ENCODE measurements around the gene VILL.
"Not testable (repeated sequence)": the region's sequence is repeated elsewhere in the genome, so short reads cannot be mapped to it uniquely, and the experiment has no call there.

Gene VILL

DNA sequence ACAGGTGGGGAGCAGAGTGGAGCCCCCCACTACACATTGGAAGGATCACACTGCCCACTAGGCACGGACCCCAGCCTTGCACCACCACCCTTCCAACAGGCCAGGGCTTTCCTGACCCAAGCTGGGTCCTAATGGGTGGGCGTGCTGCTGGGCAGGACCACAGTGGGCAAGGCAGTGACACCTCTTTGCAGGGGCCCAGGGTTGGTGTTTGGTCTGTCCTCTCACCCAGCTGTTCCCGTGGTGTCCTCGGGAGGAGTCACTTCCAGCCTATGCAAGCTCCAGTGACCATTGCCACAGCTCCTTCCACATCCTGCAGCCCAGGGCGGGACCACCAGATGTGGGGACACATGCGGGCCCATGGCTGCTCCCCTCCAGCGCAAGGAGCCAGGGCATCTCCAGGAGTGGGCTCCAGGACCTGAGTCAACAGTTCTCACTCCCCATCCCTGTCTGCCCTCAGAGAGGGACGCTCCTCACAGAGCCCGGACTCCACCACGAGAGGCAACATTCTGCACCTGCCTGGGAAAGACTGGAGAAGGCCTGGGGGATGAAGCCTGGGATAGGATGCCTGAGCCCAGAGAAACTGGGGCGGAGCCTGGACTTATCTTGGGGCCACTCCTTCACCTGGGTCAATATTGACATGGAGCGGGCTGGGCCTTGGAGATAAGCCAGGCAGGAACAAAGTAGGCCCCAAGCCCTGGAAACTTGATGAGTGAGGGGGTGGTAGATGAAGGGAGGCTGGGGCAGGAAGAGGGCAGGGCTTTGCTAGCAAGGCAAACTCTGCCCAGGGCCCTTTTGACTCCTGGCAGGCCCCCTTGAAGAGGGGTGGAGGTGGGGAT is 3.9 kb upstream of the VILL start:
- no peak for DNase-seq (ENCODE audit: low read depth)

DNA sequence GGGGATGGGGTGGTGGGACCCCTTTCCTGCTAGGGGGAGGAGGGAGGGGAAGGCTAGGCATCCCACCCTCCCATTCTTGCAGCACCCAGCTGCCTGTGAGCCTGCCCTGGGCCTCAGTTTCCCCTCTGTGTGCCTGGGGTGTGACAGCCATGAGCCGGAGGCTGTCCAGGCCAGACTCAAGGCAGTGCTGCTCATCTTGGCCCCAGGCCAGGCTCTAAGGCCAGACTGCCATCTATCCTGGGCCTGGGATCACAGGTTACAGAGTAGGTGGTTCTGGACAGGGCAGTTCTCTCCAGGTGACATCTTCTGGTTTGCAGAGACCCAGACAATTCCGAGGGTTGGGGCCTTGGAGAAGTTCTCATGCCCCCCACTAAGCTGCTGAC is 3.3 kb upstream of the VILL start:
- no peak for DNase-seq (ENCODE audit: low read depth)

DNA sequence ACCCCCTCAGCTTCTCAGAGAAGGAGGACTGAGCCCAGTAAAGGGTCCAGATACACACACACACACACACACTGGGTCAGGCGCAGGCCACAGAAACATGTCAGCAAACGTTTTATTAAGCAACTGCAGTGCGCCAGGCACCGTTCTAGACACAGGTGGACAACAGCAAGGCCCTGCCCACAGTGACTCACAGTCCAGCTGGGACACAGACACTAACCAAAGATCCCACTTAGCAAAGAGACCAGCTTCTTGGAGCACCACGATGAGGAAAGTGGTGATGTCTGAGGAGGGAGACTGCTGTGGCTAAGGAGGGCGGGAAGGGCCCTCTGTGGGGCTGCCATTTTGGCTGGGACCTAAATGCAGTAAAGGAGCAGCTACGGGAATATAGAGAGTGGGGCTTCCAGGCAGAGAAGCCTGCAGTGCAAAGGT is 2.8 kb upstream of the VILL start:
- no peak for DNase-seq (ENCODE audit: low read depth)

DNA sequence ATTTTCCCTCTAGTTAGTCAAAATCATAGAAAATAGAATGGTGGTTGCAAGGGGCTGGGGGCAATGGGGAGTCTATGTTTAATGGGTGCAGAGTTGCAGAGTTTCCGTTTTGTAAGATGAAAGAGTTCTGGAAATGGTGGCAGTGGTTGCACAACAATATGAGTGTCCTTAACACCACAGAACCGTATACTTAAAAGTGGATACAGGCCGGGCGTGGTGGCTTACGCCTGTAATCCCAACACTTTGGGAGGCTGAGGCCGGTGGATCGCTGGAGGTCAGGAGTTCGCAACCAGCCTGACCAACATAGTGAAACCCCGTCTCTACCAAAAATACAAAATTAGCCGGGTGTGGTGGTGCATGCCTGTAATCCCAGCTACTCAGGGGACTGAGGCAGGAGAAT is 2.2 kb upstream of the VILL start:
- not testable (repeated sequence) for DNase-seq (ENCODE audit: low read depth)

DNA sequence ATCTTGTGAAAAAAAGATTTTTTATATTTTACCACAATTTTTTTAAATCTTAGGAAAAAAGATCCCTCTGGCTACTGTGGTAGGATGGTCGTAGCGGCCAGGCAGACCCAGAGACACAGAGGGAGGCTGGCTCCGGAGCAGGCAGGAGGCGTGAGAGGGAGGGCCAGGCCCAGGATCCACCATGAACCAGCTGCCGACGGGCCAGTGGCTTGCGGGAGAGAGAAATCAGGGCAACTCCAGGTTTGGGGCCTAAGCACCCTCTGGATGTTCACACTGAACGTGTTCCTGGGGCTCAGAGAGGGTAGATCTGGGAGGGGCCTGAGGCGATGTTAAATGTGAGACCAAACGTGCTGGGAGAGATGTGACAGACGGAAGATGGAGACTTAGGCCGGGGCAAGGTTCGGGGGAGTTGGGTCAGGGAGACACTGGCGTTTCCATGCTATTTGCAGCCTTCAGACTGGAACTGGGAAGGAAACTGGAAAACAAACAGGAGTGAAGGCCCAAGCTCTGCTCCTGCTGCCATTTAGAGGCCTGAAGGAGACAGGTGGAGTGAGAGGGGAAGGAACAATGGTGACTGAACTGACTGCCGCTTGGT is 1.6 kb upstream of the VILL start:
- DNase-seq (ENCODE audit: low read depth): no peak

DNA sequence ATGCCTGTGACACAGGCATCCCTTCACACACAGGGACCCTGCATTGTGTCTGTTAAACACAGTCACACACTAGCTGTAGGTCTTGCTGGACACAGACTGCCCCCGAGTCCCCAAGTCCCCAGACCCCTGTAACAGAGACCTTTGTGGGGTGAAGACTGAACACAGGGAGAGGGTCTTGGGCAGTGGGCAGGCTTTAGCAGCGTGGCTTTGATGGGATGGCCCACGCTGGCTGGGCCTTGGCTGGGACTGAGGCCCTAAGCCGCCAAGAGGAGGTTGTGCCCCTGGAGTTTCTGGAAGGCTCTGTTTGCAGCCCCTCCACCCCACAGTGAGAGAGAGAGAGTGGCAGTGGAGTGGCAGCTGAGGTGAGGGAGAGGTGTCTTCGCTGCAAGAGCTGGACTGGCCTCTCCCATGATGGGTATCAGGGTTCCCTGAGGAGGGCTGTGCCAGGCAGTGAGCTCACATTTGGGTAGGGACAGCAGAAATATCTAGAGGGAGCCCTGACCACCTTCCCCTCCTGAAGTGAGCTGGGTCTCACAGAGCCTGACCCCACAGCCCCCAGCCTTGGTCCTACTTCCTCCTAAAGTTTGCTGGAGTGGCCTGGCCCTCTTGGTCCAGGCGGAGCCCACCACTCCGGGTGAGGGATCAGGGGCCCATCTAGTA is 635 bp upstream of the VILL start:
- no peak for DNase-seq (ENCODE audit: low read depth)

DNA sequence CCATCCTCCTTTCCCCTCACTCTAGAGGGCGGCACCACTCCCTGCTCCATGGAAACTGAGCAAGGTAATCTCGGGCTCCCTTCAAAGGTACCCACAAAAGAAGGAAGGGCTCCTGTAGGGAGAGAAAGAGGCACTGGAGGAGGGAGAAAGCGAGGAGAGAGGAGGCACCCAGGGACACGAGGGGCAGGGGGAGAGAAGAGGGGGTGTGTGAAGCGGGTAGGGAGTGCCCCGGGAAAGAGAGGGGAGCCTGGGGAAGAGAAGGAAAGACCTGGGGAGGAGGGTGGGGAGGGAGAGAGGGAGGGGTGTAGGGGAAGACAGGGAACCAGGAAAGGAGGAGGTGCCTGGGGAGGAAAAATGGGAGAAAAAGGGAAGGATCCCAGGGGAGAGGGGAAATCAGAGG is 523 bp downstream of the VILL start:
- DNase-seq (ENCODE audit: low read depth): no peak

DNA sequence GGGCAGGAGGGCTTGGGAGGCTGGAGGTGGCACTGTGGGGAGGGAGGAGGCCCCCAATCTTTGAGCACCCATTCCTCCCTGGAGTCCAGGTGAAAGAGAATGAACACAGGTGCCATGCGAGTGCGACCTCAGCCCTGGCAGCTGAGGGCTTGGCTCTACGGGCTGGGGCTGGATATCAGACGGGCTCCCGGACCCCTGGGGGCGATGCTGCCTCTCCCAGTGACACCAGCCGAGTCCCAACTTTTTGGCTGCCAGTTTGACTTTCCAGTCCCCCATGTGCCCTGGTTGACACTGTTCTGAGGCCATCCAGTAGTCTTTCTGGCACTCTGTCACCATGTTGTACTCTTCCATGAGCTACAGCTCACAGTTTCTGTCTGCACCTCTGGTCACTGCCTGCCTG is 1.2 kb downstream of the VILL start:
- no peak for DNase-seq (ENCODE audit: low read depth)

DNA sequence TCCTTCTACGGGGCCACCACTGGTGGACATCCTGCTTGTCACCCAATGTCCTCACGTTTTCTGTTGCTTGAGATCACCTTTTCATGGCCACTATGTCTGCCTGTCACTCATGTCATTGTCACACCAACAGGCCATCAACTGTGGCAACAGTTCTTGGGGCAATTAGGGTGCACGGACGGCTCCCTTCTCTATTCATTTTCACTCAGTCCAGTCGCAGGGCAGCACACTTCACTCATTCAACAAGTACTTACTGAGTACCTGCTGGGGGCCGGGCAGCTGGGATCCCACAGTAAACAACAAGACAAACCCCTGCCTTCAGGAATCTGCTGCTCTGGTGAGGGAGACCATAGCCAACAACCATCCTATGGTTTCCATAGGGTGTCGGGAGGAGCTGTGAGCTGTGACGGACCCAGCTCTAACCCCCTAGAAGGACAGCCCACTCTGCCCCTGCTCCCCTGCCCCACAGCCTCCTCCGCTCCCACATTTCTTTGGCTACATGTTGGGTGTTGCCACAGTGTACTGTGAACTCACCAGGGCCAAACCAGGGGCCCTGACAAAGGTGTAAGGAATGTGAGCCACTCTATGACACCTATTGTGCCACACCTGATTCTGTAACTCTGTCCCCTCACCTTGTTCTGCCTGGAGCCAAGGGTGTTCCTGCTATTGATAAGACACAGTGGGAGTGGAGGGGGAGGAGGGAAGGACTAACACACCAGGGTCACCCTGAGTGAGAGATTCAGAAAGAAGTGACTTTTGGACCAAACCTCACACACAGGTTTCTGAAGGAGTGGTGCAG is 1.9 kb downstream of the VILL start:
- DNase-seq (ENCODE audit: low read depth): no peak

DNA sequence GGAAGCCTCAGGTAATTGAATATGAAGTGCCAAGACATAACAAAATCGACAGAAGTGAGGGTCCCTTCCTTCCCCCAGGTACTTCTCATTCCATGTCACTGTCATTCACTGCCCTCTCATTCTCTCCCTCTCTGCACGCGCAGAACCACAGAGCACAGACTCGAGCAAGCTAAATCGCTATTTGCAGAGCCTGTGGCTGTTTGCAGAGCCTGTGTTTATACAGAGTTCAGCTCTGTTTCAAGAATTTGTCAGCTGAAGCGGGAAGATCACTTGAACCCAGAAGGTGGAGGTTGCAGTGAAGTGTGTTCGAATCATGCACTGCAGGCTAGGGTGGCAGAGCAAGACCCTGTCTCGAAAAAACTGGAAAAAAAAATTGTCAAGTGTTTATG is 2.5 kb downstream of the VILL start:
- DNase-seq (ENCODE audit: low read depth): no peak

DNA sequence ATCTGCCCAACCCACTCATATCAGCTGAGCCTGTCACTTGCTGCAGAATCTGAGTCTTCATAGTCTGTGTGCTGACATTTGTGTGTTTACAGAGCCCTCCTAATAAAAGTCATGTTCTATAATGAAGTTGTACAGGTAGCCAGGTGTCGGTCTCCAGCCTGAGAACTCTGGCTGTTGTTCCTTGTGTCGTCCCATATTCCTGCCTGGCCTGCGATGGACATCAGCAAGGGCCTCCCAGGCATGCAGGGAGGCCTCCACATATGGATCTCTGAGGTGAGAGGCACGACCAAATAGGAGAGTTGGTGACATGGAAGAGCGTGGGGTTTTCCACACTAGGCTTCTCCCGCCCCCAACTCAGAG is 2.9 kb downstream of the VILL start:
- no peak for DNase-seq (ENCODE audit: low read depth)

DNA sequence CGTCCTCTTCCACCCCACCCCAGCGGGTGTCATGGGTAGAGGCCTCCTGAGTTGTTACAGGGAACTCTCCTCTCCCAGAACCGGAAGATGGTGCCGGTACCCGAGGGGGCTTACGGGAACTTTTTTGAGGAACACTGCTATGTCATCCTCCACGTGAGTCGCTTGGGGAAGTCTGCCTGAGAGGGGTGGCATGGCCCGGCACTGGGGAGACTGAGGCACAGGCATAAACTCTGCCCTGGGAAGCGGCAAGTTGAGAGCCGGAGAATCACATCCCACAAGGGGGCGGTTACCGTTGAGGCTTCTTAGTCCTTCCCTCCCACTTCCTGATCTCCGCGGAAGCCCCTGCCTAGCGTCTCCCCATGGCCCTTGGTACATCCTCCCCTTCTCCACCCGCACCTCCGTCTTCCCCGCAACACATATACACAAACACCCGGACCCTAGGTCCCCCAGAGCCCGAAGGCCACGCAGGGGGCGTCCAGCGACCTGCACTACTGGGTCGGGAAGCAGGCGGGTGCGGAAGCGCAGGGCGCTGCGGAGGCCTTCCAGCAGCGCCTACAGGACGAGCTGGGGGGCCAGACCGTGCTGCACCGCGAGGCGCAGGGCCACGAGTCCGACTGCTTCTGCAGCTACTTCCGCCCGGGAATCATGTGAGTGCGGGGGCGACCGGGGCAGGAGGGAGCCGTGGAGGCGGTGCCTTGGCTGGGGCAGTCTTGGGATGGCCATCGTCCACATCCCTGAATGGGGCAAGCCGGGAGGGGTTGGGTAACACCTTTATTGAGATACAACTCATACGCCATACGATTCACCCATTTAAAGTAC is 3.4 kb downstream of the VILL start:
- DNase-seq (ENCODE audit: low read depth): peak; percentile 38

DNA sequence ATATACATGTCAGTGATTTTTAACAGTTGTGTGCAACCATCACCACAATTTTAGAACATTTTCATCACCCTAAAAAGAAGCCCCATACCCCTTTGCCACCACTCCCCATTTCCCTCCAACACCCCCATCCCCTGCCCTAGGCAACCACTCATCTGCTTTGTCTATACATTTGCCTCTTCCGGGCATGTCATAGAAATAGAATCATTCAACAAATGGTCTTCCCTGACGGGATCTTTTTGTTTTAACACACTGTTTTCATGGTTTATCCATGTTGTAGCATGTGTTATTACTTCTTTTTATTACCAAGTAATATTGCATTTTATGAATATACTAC is 4.0 kb downstream of the VILL start:
- DNase-seq (ENCODE audit: low read depth): no peak

DNA sequence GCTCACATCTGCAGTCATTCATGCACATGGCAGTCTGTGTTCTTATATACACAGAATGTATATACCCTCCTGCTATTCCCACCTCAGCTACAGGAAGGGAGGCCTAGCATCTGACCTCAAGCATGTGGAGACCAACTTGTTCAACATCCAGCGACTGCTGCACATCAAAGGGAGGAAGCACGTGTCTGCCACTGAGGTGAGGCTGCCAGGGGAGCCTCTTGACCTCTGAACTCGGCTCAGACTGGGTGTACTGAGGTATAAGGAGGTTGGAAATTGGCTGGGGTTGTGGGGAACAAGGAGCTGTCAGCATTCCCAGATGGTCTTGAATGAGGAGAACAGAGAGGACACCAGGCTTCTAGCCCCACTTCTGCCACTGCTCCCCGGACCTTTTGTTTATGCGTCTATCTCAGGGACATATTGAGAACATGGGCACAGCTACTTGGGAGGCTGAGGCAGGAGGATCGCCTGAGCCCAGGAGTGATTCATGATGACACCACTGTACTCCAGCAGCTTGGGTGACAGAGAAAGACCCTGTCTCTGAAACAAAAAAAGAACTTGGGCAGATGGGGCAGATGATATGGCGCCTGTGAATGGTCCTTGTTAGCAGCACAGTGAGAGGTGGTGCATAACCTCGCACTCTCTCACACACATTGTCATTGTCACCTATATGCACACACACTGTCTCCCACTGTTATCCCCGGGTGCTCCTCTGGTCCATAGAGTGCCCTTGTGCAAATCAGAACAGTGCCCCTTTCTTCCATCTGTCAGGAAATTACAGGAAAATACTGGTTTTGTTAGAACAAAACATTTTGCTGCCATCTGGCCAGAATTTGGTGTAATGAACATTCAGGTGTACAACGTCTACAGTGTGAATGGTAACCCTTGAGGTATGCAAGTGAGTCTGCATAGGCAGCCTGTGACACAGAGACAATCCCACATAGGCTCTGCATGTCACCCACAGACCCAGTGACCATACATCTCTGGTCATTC is 5.4 kb downstream of the VILL start:
- no peak for DNase-seq (ENCODE audit: low read depth)

DNA sequence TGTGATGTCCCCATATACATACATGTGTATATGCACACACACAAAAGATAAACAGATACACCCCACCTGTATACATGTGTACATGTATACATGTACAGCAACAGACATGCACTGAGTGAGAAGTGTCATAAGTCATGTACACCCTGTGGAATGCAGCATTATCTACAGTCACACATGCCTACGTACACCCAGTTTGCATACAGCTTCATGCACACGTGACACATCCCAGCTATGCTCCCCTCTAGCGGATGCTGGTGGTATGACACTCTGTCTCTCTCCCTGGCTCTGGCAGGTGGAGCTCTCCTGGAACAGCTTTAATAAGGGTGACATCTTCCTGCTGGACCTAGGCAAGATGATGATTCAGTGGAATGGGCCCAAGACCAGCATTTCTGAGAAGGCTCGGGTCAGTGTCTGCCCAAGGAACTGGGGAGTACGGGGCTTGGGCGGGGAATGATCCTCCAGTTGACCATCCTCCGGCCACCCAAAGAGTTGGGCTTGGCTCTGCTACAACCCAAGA is 6.3 kb downstream of the VILL start:
- DNase-seq (ENCODE audit: low read depth): peak; percentile 76

DNA sequence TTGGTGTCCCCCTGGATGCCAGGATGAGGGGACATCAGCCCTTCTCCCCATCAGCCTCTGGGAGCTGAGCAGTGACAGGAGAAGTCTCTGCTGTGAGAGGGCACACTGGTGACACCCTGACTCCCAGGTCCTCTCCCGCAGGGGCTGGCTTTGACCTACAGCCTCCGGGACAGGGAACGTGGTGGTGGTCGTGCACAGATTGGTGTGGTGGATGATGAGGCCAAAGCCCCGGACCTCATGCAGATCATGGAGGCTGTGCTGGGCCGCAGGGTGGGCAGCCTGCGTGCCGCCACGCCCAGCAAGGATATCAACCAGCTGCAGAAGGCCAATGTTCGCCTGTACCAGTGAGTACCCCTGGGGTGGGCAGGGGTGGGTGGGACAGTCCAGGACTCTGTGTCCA is 6.8 kb downstream of the VILL start:
- no peak for DNase-seq (ENCODE audit: low read depth)

DNA sequence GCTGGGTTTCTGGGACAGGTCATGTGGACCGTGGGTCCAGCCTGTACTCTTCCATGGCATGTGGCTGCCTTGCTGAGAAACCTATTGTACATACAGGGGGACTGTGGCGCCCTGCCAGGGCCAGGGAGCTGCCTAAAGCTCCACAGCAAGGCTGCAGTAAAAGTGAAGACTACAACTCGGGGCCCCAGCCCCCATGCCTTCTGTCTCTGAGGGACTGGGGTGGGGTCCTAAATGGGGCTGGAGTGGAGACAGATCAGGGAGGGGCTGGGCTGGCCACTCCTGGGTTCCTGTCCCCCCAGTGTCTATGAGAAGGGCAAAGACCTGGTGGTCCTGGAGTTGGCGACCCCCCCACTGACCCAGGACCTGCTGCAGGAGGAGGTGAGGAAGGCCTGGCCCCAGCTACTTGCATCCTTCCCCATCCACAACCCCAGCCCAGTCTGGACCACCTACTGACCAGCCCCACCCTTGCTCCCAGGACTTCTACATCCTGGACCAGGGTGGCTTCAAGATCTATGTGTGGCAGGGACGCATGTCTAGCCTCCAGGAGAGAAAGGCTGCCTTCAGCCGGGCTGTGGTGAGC is 7.3 kb downstream of the VILL start:
- no peak for DNase-seq (ENCODE audit: low read depth)

DNA sequence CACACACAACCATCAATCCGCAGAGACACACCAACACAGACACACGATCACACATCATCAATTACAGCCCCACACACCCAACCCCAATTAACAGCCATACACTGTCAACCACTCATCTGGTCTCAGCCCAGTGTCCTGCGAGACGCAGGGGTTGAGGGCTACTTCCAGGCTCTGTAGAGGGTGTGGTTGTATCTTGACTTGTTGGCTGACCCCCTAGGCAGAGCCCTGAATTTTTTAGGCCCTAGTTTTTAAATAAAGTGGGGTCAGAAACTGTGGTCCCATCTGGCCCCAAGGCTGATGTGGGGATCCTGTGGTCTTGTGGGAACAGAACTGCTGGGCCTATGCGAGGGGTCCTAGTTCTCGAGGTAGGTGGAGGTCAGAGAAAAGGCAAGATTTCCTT is 9.2 kb downstream of the VILL start:
- no peak for DNase-seq (ENCODE audit: low read depth)

DNA sequence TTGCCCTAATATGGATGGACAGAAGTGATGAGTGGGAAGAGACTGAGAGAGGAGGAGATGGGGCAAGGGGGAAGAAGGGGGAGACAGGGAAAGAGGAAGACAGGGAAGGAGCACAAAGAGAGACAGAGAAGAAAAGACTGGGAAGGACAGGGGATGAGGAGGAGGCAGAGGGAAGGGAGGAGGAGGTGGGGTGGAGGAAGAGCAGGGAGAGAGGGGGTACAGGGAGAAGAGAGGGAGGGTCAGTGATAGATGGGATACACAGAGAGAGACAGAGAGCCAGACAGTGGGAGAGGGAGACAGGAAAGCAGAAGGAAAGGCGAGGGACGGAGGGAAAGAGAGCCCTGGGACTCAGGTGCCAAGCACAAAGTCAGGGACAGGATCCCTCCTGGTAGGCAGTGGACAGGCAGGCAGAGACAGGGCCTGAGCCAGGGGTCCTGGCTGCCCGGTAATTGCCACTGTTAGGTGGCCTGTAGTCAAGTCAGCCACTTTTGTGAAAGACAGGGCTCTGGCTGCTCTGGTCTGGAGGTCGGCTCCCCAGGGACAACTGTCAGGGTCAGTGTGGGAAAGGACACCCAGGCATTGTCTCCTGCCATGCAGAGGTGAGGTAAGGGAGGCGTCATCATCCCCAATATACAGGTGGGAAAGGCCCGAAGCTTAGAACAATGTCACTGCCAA is 9.8 kb downstream of the VILL start:
- DNase-seq (ENCODE audit: low read depth): no peak
